Suprapubic skin (tissue), 4 donors: ENCODE measurements around the gene FAP. TPM values are rescaled to one million over a fixed set of nuclear protein-coding genes. Genes with fewer than 3 reads are reported as not detected.
A peak's percentile ranks its signal among the peaks of the same experiment; 100 is the strongest.

ENCODE experiments used
- DNase-seq, 2 donors: peaks; one replicate each; pipeline ENCODE4 v3.0.0-alpha.2; 2019; ENCODE audit warnings: low spot score in 2 of 2
- H3K27ac ChIP-seq: fragments of 200-600 bp; sonication (generic); one replicate; pipeline ENCODE4 v1.5.1; 2019
- H3K27me3 ChIP-seq: fragments of 200-600 bp; sonication (generic); one replicate; pipeline ENCODE4 v1.5.1; 2019
- H3K36me3 ChIP-seq: fragments of 200-600 bp; sonication (generic); one replicate; pipeline ENCODE4 v1.5.1; 2019
- H3K4me1 ChIP-seq: fragments of 200-600 bp; sonication (generic); one replicate; pipeline ENCODE4 v1.5.1; 2019
- H3K4me3 ChIP-seq: fragments of 200-600 bp; sonication (generic); one replicate; pipeline ENCODE4 v1.5.1; 2019; ENCODE audit warnings: mild to moderate bottlenecking
- H3K9me3 ChIP-seq: fragments of 200-600 bp; sonication (generic); one replicate; pipeline ENCODE4 v1.5.1; 2019
- CTCF ChIP-seq, 2 donors: fragments of 200-600 bp in 1 of 2; fragments of 450-650 bp in 1 of 2; sonication (generic) in 1 of 2; IDR thresholded peaks; one replicate each; pipeline ENCODE4 v1.5.1; 2016 to 2019; ENCODE audit warnings: antibody characterized with exemption in 2 of 2, mild to moderate bottlenecking in 1 of 2, moderate library complexity in 1 of 2
- EP300 ChIP-seq: sonication (generic); formaldehyde crosslinking; IDR thresholded peaks from one replicate; pipeline ENCODE4 v1.6.1; 2017; ENCODE audit warnings: antibody characterized with exemption
- POLR2A ChIP-seq, 2 donors: fragments of 450-650 bp; IDR thresholded peaks; one replicate each; pipeline ENCODE4 v1.6.1; 2017; ENCODE audit warnings: antibody characterized with exemption in 2 of 2, mild to moderate bottlenecking in 2 of 2, moderate library complexity in 2 of 2
- POLR2AphosphoS5 ChIP-seq, 3 donors: sonication (generic); formaldehyde crosslinking; IDR thresholded peaks; one replicate each; pipeline ENCODE4 v1.6.1; 2017; ENCODE audit warnings: antibody characterized with exemption in 3 of 3
- whole genome bisulfite sequencing: methylation state at CpG from one replicate; pipeline ENCODE4 v1.1.5; 2018; 5-methylcytosine and 5-hydroxymethylcytosine counted together
- total RNA-seq, 4 donors: library from RNA; depleted of rRNA; stranded (reverse); fragments of >200 nt; gene quantifications; one replicate each; pipeline ENCODE4 v1.1.0, GENCODE V29; 2016

The FAP gene
- total RNA-seq, 4 donors from 2014 or later: 1.8 to 4.5 (median 2.8) TPM

- H3K27ac ChIP-seq: no peak overlapping the region
- no peaks in the 10 kb centered on the region for H3K4me1 ChIP-seq
- H3K36me3 ChIP-seq: peaks cover 42% of the 10 kb centered on the region
- DNase-seq: no peak
- no peak overlapping the region for H3K4me3 ChIP-seq
- H3K27me3 ChIP-seq: no peaks in the 10 kb centered on the region
- 91% methylated on average over 1 of the region's 1 CpG for WGBS
- TF ChIP-seq CTCF (IDR thresholded peaks at IDR 0.05) (no peak), POLR2AphosphoS5 (IDR thresholded peaks at IDR 0.05) (no peak), POLR2A (IDR thresholded peaks at IDR 0.05) (no peak)
- no peaks in the 10 kb centered on the region for H3K9me3 ChIP-seq
Observed at GRCh38 chr2:162267996-162268395, 24.8 kb upstream of the FAP start.

GRCh38 chr2:162267496-162267895, 24.3 kb upstream of the FAP start:
- Histone ChIP-seq H3K4me3 (no peak overlapping the region), H3K36me3 (peaks cover 37% of the 10 kb centered on the region), H3K27me3 (no peaks in the 10 kb centered on the region), H3K4me1 (no peaks in the 10 kb centered on the region), H3K27ac (no peak overlapping the region), H3K9me3 (no peaks in the 10 kb centered on the region)
- 94% methylated on average over 5 of the region's 5 CpGs for WGBS
- TF ChIP-seq POLR2A (IDR thresholded peaks at IDR 0.05): no peak
- no peak for TF ChIP-seq EP300
- no peak for TF ChIP-seq POLR2AphosphoS5 (IDR thresholded peaks at IDR 0.05)
- TF ChIP-seq CTCF (IDR thresholded peaks at IDR 0.05): no peak
- no peak for DNase-seq

GRCh38 chr2:162266460-162266760, 23.2 kb upstream of the FAP start:
- Histone ChIP-seq H3K9me3 (no peaks in the 10 kb centered on the region), H3K4me1 (peaks cover 6% of the 10 kb centered on the region), H3K36me3 (peaks cover 27% of the 10 kb centered on the region), H3K27ac (no peak overlapping the region), H3K27me3 (no peaks in the 10 kb centered on the region), H3K4me3 (no peak overlapping the region)
- 78% methylated on average over 1 of the region's 1 CpG for WGBS
- no peak for TF ChIP-seq CTCF (IDR thresholded peaks at IDR 0.05)
- no peak for TF ChIP-seq POLR2AphosphoS5 (IDR thresholded peaks at IDR 0.05)
- no peak for TF ChIP-seq EP300
- DNase-seq: no peak

GRCh38 chr2:162265666-162266459, 22.6 kb upstream of the FAP start:
- no peak overlapping the region for H3K27ac ChIP-seq
- WGBS: 96% methylated on average over 7 of the region's 7 CpGs
- H3K36me3 ChIP-seq: peaks cover 27% of the 10 kb centered on the region
- peaks cover 9% of the 10 kb centered on the region for H3K4me1 ChIP-seq
- no peak for TF ChIP-seq CTCF (IDR thresholded peaks at IDR 0.05)
- no peak for TF ChIP-seq EP300
- TF ChIP-seq POLR2A (IDR thresholded peaks at IDR 0.05): no peak
- TF ChIP-seq POLR2AphosphoS5 (IDR thresholded peaks at IDR 0.05): no peak
- no peaks in the 10 kb centered on the region for H3K27me3 ChIP-seq
- no peak overlapping the region for H3K4me3 ChIP-seq
- H3K9me3 ChIP-seq: no peaks in the 10 kb centered on the region
- no peak for DNase-seq

GRCh38 chr2:162261032-162261945, 18.0 kb upstream of the FAP start:
- TF ChIP-seq EP300 (no peak), POLR2A (IDR thresholded peaks at IDR 0.05) (no peak), CTCF (IDR thresholded peaks at IDR 0.05) (no peak), POLR2AphosphoS5 (IDR thresholded peaks at IDR 0.05) (no peak)
- WGBS: 60% methylated on average over 4 of the region's 4 CpGs
- H3K27ac ChIP-seq: peak overlapping the region; percentile 78
- H3K9me3 ChIP-seq: no peaks in the 10 kb centered on the region
- H3K27me3 ChIP-seq: no peaks in the 10 kb centered on the region
- H3K4me3 ChIP-seq: no peak overlapping the region
- DNase-seq: peak in 1 of 2 donors; percentile 77
- peaks cover 7% of the 10 kb centered on the region for H3K36me3 ChIP-seq
- H3K4me1 ChIP-seq: peaks cover 17% of the 10 kb centered on the region
